HL-60/S4 treated with phorbol 12-myristate 13-acetate at 8.2 ng/mL for 4 days and 3 days (cell line): ENCODE data around the gene CD300LF.

Source experiments
- in situ Hi-C: fragments of 300-500 bp; cut with MboI; formaldehyde crosslinking; loops from 2 replicates; pipeline ENCODE4 v1.15.0; 2022; ENCODE audit warnings: low sequenced_read_pairs

CD300LF gene

DNA sequence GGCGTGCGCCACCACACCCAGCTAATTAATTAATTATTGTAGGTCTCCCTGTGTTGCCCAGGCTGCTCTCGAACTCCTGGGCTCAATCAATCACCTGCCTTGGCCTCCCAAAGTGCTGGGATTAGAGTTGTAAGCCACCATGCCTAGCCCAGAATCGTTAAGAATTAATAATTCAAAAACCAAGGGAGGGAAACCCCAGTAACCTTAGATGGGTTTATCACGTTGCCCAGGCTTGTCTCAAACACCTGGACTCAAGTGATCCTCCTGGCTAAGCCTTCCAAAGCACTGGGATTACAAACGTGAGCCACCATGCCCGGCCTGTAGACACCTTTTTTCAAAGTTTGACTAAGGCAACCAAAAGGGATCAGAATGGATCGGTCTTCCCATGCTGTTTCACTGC is 21.6 kb downstream of the CD300LF start:
- in situ Hi-C loops: no loop called here

DNA sequence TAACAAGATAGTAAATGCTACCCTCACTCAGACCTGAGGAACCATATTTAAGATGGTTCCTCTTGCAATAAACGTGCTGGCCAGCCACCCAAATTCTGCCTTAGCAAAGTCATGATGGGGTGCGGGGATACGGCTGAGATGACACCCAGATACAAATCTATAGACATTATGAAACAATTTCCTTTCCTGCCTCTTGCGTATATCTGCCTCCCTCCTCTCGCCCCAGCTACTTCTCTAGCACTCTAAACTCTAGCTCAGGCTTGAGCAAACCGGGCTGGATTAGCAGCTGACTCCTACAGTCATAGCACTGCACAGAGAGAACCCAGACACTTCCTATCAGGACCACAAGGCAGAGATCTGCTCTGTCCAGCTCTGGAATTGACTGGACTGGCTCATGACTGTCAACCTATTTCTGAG is 22.3 kb downstream of the CD300LF start:
- in situ Hi-C loops: no loop called here

DNA sequence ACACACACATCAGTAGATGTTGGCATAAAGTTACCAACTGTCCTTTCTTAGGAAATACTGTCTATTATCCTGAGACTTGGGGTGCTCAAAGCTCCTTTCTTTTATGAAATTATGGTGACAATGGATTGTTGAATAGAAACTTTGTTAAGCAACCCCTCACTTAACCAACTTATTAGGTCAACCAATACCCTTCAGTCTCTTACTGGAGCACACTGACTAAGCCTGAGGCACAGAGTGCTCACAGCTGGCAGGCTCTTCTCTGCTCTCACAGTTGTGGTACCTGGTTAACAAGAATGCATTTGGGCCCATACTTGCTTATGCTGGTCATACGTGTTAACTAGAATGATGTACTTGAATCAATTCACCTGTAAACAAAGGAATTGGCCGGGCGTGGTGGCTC is 24.8 kb downstream of the CD300LF start:
- in situ Hi-C loops: no loop called here

DNA sequence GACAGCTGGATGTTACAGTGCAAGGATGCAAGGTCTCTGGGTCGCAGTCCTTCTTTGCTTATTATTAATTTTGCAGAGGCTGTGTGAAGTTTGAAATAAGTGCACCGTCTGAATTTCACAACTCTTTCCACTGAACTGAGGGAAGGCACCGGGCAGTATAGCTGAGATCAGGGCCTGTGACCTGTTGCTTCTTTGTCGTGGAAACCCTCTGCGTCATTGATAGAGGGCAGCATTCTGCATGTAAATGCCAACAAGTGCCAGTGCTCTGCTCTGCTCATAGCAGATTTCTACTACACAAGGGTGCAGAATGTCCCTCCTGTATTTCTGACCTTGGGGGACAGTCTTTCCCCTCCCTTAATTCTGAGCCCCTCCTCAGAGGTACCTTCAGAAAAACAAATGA is 26.0 kb downstream of the CD300LF start:
- in situ Hi-C loops: no loop called here

DNA sequence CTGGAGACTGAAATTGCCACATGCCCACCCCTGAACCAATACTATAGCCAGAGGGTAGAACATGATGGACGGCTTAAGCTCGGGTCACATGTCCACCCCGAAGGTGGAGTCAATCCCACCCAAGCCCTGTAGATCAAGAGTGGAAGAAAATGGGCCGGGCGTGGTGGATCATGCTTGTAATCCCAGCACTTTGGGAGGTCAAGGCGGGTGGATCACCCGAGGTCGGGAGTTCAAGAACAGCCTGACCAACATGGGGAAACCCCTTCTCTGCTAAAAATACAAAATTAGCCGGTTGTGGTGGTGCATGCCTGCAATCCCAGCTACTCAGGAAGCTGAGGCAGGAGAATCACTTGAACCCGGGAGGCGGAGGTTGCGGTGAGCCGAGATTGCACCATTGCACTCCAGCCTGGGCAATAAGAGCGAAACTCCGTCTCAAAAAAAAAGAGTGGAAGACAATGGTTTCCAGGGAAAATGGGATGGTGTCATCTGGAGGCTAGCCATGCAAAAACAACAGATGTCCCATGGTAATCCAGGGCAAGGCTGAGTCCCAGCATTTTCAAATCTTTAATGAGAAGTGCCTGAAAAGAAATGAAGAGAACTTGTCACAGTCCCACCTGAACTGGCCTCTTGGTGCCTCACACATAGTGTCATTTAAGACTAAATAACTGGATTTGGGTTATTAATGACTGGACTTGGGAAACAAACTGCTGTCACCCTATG is 30.1 kb downstream of the CD300LF start:
- in situ Hi-C loops: no loop called here

DNA sequence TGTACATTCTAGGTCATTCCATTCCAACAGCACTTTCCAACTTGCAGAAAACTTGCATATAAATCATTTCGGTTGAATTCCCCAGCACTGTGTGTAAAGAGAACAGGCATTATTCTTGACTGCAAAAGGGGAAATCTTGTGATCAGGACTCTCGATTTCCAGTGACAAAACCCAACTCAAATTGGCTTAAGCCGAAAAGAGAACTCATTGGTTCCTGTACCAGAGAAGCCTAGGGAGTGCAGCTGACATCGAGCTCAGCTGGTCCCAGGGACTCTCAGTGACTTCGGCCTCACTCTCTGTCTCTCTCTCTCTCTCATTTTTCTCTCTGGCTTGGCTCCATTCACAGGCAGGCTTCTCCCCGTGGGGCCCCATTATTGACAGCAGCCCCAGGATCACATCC is 30.7 kb downstream of the CD300LF start:
- in situ Hi-C loops: no loop called here

DNA sequence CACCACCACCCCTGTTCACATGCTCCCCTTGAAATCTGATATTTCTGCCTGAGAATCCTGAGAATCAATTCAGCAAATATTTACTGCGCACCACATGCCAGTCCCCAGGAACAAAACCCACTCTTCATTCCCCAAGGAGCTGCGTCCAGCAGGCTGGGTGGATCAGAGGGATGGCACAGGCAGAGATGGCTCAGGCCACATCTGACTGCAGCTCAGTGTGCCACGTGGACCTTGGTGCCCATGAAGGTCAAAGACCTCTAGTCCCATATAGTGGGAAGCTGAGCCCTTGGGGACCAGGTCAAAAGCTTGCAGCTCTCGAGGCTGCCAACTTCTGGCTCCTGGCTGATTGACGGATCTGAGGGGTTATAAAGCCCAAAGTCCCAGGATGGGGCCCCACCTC is 31.8 kb downstream of the CD300LF start:
- in situ Hi-C loops: no loop called here

DNA sequence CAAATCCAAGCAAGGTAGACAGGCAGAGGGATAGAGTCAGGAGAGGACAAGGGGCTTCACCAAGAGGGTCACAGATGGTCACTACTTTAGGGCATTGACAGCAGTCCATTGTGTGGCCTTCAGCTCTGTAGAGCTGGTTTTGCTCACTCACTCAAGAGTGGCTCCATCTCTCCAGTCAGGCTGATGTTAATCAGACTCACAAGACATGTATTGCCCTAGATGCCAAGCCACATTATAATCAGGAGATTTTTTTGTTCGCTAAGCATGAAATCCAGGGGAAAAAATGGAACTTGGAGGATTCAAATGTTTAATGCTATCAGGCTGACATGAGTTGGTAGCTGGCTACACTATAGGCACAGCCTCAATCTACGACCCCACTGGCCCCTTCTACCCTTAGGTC is 32.5 kb downstream of the CD300LF start:
- in situ Hi-C loops: no loop called here

DNA sequence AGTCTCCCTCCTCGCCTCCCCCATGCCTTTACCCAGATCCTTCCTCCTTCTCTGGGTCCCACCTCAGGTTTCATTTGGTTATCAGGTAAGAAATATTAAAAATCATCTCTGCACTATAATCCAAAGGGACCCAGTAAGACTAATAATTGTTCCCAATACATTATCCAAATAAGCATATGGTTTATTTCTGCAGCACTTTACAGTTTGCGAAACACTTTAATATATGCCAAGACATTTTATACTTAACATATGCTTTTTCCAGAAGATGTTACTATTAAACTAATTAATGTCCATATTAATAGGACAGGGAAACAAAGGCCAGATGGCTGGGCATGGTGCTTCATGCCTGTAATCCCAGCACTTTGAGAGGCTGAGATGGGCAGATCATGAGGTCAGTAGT is 33.3 kb downstream of the CD300LF start:
- in situ Hi-C loops: no loop called here

DNA sequence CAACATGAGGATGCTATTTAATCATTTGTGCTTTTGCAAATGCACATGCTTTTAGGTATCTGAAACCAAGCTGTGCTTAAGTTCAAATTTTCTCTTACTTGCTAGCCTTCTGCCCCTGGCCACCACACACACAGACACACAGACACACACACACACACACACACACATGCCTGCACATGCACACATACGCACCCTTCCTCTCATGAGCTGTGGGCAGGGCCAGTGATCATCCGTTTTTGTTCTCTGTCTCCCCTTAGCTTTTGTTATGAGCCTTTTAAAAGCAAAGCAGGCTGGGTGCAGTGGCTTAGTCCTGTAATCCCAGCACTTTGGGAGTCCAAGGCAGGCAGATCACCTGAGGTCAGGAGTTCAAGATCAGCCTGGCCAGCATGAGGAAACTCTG is 34.2 kb downstream of the CD300LF start:
- in situ Hi-C loops: no loop called here

DNA sequence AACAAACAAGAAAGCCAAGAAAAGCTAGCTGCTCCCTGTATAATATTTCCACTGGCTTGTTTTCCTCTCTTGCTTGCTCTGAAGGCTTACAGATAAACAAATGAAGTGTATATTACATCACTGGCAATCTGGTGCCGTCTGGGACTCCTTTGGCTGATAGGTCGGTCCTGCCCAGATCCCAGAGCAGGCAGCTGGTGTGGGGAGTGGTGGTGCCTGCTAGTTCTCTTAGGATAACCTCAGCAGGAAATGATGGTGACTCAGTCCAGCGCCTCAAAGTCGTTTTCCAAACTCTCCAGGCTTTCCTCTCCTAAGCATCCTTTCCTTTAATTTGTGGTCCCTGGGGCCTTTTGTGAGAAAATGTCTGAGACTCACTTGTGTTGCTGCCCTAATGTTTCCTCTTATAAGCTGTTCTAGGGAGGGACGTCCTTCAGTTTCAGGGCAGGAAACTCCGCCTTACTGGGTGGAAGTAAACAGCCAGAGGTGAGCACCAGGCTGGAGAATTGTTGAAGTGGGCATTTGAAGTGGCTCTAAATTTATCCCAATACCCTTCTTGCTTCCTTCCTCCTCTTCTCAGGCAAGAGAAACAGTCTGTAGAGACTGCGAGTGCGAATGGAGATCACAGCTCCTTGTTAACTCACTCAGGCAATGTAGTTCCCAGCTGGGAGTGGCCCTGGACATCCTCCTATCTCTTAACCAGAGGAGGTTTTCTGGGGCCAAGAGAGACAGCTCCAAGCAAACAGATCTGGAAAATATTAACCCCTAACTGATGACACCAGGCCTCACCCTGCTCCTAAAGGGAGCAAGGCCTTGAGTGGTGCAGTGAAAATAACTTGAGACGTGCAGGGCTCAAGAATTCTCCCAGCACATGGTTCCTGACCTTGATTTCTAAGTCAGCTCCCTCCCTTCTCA is 34.9 kb downstream of the CD300LF start:
- in situ Hi-C loops: no loop called here

DNA sequence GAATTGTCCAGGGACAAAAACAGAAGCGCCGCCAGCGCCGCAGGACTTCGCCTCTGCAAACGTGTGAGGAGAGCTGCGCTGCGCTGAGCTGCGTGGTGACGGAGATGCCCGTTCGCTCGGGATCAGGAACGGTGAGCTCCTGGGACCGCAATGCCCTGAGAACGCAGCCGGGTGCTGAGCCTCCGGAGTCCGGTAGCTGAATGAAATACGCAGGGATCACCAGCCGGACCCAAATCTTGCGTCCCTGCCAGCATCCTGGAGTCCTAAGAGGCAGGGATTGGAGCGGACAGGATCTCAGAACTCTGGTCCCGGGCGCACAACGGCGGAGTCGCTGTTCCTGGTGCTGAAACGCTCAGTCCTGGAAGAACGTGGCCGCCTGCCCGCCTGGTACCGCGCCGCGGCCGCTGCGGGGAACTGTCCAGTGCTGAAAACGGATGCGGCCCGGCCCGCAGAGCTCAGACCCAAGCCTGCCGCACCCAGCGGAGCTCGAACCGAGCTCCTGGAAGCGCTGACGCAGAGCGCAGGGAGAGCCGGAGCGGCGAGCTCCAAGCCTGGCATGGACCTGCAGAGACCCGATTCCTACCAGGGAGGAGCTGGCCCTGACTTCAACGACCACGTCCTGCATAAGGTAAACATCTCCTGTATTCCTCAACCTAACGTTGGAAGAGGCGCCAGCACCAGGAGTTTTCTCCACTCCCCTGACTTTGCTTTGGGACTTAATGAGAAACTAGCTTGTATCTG is 41.5 kb downstream of the CD300LF start:
- in situ Hi-C loops: no loop called here

DNA sequence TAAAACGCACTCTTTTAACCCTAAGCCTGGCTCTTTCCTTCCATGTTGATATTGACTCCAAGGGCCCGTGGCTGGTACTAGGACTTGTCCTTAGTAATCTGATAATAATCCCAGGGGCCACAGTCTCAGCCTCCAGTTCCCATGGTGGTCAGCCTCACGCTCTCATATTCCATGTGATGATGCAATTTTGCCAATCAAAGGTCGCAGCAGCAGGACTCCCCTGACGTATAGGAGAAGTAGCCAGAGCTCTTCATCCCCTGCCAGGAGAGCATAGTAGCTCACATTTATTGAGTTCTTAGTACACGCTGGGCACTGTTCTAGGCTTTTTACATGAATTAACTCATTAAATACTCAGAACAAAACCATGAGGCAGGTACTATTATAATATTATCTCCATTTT is 42.4 kb downstream of the CD300LF start:
- in situ Hi-C loops: no loop called here

DNA sequence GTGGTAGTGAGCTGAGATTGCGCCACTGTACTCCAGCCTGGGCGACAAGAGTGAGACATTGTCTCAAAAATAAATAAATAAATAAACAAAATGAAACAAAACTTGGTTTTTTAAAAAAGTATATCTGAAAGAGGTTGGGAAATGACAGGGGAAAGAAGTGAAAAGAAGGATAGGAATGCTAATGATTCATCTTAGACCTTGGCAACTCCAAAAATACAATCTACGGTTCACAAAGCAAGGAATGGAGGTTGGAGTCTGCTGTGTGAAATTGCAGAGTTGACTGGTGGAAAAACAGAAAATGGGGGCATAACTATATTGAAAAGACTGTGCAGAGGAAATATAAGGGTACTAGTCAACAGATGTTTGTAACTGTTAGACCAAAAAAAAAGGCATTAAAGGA is 49.2 kb downstream of the CD300LF start:
- in situ Hi-C loops: no loop called here

DNA sequence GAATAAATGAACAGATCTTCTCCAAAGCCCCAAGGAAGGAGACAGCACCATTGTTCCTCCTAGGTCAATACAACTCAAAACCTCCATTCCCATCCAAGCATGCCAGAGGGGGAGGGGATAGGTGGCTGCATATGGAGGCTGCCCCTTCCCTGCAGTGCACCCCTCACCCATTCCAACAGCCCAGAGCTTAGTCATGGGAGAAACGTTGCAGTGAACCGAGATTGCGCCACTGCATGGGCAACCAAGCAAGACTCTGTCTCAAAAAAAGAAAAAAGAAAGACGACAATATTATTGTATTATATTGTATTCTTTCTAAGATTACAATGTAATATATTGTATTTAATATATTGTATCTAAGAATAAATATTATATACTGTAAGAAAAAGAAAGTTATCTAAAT is 52.8 kb downstream of the CD300LF start:
- in situ Hi-C loops: no loop called here

DNA sequence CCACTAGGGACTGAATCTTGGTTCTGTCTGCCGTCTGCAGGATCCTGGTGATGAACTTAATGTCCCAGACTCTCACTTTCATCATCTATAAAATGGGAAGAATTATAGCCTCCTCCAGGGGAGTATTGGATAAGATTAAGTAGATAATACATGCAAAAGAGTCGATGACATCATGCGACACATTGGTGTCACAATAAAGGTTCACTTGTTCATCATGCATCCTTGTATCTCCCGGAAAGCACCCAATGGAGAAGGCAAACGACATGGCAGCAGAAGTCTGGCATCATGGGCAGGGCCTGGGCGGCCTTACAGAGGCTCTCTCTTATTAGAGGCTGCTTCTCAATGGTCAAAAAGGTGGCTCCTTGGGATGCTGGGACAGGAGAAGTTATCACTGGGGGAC is 54.1 kb downstream of the CD300LF start:
- in situ Hi-C loops: no loop called here

DNA sequence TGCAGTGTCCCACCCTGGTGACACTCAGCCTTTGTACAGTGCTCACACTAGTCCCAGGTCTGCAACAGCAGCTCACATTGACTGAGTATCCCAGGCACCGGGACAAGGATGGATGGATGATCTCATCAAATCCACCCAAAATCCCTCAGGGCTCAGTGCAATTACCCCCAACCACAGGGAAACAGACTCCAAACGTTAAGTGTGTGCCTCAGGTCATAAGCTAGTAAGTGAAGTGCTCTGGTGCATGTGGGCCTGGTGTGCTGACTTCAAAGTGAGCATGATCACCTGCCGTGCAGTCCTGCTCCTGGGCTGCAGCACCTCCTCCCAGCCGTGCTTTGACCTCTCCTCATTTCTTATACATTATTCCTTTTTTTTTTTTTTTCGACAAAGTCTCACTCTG is 58.0 kb downstream of the CD300LF start:
- in situ Hi-C loops: no loop called here

DNA sequence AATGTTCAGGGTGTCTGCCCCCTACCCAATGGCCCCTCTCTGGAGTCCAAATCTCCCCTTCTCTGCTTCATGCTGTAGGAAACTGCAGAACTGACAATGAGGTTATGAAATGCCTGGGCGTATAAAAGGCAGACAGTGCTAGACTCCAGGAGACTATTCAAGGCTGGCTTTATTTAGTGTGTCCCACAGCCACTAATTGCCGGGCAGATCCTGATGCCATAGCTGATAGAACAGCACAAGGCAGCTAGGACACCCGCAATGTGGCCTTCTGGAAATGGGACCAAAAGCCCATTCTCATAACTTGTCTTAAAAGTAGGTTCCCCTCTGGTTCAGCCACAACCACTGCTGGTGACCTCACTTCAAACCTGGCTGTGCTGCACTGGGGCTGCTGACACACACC is 60.7 kb downstream of the CD300LF start:
- in situ Hi-C loops: no loop called here

DNA sequence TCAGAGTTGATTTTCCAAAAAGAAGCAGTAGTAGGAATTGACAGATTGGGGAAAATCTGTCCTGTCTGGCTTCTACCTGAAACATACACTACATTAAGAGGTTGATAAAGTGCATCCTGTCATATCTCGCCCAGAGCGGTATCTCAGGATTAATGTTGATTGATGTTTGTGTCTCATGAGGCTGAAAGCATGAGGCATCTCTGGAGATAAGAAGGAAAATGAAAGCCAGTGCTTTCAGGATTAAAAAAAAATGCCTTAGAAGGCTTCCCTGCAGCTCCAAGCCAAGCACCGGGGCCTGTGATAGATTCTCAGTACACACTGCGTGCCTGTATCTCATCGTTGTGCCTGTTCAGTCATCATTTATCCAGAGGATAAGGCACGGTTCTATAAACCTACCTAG is 62.8 kb downstream of the CD300LF start:
- in situ Hi-C loops: no loop called here

DNA sequence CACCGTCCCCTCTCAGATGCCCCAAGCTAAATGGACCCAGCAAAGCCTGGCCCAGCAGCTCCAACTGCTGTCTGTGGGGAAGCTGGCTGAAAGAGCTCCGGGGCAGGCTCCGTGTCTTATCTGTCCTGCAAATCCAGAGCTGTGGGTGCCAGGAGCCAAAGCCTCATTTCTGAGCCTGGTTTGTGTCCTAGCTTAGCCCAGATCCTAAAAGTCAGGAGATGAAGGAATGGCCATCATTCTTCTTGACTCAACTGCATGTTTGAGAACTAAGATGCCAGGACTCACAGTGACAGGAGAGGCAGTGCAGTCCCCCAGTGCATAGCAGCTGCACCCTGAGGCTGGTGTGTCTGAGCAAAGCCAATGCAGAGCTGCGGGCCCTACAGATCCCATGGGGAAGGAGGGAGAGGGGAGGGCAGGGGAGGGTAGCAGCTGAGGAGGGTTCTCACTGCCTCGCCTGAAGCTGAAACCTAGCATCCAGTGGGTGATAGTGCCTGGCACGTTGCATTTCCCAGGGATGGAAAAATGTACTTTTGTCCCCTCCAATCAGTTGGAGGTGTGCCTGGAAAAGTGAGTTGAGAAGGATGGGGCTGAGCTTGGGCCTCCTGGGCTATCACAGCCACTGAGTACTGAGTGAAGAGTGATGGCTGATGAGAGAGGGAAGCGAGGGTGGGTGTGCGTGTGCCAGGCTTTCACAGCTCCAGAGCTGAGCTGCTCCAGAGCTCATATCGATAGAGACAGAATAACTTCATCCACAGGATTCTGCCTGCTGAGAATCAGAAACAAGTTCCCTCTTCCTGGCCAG is 64.7 kb downstream of the CD300LF start:
- in situ Hi-C loops: no loop called here

DNA sequence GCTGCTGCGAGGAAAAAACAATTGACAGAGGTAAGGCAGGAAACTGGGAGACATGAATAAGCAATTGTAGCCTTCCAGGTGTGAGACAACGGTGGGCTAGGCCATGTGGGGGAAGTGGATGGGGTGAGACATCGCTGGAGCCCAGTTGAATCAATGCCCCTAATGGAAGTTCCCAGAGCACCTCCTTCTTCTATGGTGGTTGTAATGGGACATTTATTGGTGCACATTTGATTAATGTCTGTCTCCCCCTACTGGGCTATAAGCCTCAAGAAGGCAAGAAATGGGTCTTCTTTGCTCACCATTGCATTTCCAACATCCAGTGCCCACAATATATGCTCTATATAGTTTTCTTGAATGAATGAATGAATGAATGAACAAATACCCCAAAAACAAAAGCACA is 66.5 kb downstream of the CD300LF start:
- in situ Hi-C loops: no loop called here
